Measurements from ENCODE around the gene NUFIP1. TPM values are rescaled to one million over a fixed set of nuclear protein-coding genes. Genes with fewer than 3 reads are reported as not detected.
"Not testable (repeated sequence)": the region's sequence is repeated elsewhere in the genome, so short reads cannot be mapped to it uniquely, and the experiment has no call there.

Gene NUFIP1
- total RNA-seq, 1 donor from 2014 or later, result 3.1 TPM

DNA sequence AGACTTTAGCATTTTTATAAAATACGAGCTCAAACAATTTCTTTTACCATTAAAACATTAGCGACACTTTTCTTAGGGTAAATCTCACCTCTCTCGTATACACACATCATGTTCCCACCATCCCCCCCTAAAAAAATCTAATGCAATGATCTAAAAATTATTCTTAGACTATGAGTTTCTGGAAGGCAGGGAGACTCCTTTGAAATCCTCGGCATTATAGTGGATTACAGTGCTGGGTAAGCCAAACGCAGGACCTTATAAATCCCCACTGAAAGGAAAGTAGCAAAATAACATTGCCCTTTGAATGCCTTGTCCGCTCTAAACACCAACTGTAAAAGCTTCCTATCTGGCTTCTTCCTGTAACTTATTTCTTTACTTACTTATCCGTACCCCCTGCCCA, 35.0 kb downstream of the NUFIP1 start:
- no peaks in the 10 kb centered on the region for H3K9me3 ChIP-seq (replicated peaks)
- peaks cover 13% of the 10 kb centered on the region for H3K36me3 ChIP-seq
- peaks cover 10% of the 10 kb centered on the region for H3K4me1 ChIP-seq
- H3K4me3 ChIP-seq, result no peak overlapping the region
- intact Hi-C loops (cut with micrococcal nuclease), result no loop called here
- DNase-seq, result no peak
- TF ChIP-seq, protein P1, sequence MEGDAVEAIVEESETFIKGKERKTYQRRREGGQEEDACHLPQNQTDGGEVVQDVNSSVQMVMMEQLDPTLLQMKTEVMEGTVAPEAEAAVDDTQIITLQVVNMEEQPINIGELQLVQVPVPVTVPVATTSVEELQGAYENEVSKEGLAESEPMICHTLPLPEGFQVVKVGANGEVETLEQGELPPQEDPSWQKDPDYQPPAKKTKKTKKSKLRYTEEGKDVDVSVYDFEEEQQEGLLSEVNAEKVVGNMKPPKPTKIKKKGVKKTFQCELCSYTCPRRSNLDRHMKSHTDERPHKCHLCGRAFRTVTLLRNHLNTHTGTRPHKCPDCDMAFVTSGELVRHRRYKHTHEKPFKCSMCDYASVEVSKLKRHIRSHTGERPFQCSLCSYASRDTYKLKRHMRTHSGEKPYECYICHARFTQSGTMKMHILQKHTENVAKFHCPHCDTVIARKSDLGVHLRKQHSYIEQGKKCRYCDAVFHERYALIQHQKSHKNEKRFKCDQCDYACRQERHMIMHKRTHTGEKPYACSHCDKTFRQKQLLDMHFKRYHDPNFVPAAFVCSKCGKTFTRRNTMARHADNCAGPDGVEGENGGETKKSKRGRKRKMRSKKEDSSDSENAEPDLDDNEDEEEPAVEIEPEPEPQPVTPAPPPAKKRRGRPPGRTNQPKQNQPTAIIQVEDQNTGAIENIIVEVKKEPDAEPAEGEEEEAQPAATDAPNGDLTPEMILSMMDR (IDR thresholded peaks at IDR 0.05; ENCODE audit: borderline replicate concordance), result no peak
- no peak overlapping the region for H3K27ac ChIP-seq (replicated peaks)
- H3K27me3 ChIP-seq (ENCODE audit: low read depth), result no peaks in the 10 kb centered on the region

DNA sequence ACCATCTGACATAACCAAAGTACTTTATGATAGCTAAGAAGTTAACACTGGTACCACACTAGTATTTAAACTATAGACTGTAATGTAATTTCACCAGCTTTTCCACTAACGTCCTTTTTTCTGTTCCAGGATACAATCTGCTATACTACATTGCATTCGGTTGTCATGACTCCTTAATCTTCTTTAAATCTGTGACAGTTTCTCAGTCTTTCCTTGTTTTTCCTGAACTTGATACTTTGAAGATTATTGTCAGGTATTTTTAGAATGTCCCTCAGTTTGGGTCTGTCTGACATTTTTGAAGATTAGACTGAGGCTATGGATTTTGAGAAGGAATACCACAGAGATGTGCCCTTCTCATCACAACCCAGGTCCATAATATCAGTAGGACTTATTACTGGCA, 36.6 kb downstream of the NUFIP1 start:
- Histone ChIP-seq H3K36me3 (peaks cover 4% of the 10 kb centered on the region), H3K4me3 (no peak overlapping the region), H3K9me3 (replicated peaks) (no peaks in the 10 kb centered on the region), H3K4me1 (peaks cover 10% of the 10 kb centered on the region), H3K27me3 (ENCODE audit: low read depth) (no peaks in the 10 kb centered on the region), H3K27ac (replicated peaks) (no peak overlapping the region)
- TF ChIP-seq, protein P1 (IDR thresholded peaks at IDR 0.05; ENCODE audit: borderline replicate concordance), result no peak
- no peak for DNase-seq
- intact Hi-C loops (cut with micrococcal nuclease), result no loop called here

DNA sequence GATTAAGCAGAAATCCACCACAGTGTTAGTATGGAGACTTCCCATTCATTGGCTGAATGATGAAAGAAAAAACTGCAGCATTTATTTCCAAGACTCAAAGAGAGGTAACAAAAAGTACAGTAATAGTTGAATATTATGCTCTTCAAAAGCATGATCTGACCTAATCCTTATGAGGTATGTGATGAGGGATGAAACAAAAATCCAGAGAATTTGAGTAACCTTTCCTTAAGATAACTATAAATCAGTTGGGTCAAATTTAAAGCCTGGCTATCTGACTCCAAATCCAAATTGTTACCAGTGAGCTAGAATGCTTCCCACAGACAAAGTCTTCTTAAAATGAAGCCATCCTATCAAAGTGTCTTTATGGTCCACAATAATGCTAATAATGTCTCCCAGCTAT, 38.1 kb downstream of the NUFIP1 start:
- Histone ChIP-seq H3K9me3 (replicated peaks) (no peaks in the 10 kb centered on the region), H3K4me1 (peaks cover 10% of the 10 kb centered on the region), H3K27ac (replicated peaks) (no peak overlapping the region), H3K27me3 (ENCODE audit: low read depth) (no peaks in the 10 kb centered on the region), H3K4me3 (no peak overlapping the region), H3K36me3 (peaks cover 4% of the 10 kb centered on the region)
- no peak for DNase-seq
- TF ChIP-seq, protein P1 (IDR thresholded peaks at IDR 0.05; ENCODE audit: borderline replicate concordance), result no peak
- intact Hi-C loops (cut with micrococcal nuclease), result no loop called here

DNA sequence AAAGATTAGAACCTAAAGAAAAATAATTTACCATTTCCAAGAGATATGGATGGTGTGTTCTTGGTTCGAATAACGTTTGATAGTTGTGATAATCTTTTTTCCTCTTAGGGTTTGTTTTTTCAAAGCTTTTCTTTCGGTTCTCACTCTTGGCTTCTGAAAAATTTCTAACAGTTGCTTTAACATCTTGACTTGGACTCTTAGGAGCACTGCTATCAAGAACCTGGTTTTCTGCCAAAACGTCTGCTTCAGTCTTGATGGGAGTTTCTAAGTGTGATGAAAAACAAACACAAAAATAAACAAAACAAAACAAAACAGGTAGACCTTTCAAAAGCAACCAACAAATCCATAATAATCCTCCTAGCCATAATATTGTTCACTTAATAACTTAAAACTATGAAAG, 45.9 kb downstream of the NUFIP1 start:
- H3K4me3 ChIP-seq; H3K27ac ChIP-seq (replicated peaks); H3K27me3 ChIP-seq (ENCODE audit: low read depth); H3K36me3 ChIP-seq; H3K9me3 ChIP-seq (replicated peaks); H3K4me1 ChIP-seq; DNase-seq; intact Hi-C loops (cut with micrococcal nuclease): not testable (repeated sequence)

DNA sequence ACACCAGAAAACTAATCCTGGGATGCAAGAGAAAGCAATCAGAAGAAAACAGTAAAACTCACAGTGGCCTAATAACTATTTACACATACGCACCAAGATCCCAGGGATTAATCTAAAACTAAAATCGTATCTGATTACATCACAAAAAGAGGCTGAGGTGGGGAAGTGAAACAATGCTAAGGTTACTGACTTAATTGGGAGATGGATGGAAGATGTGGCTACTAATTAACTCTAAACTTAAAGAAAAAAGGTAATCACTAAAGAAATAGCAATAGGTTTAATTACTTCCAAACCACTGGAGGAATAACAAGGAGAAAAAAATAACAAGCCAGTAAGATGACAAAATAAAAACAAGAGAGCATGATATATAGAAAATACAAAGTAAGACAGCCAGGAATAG, 50.4 kb downstream of the NUFIP1 start:
- no peak for DNase-seq
- Histone ChIP-seq H3K9me3 (replicated peaks) (no peaks in the 10 kb centered on the region), H3K4me1 (peaks cover 12% of the 10 kb centered on the region), H3K27ac (replicated peaks) (no peak overlapping the region), H3K4me3 (no peak overlapping the region), H3K36me3 (peaks cover 9% of the 10 kb centered on the region), H3K27me3 (ENCODE audit: low read depth) (no peaks in the 10 kb centered on the region)
- intact Hi-C loops (cut with micrococcal nuclease), result no loop called here
- TF ChIP-seq, protein P1 (IDR thresholded peaks at IDR 0.05; ENCODE audit: borderline replicate concordance), result no peak

DNA sequence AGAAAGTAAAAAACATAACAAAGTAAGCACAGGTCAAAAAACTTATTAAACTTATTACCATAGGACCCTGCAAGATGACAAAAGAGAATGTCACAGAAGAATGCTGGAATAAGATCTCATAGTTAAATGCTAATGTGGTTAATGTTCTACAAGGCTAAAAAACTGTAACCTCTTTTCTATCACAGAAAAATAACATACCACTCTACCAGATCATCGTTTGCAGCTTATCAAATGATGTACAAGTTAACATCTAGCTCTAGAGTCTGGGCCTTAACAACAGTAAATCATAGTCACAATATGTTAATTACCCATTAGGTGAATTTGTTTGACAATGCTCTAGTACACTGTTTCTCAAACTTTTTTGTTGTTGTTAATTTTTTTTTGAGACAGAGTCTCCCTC, 53.0 kb downstream of the NUFIP1 start:
- TF ChIP-seq, protein P1 (IDR thresholded peaks at IDR 0.05; ENCODE audit: borderline replicate concordance), result no peak
- Histone ChIP-seq H3K4me1 (peaks cover 24% of the 10 kb centered on the region), H3K27ac (replicated peaks) (no peak overlapping the region), H3K9me3 (replicated peaks) (no peaks in the 10 kb centered on the region), H3K4me3 (no peak overlapping the region), H3K27me3 (ENCODE audit: low read depth) (no peaks in the 10 kb centered on the region), H3K36me3 (no peaks in the 10 kb centered on the region)
- intact Hi-C loops (cut with micrococcal nuclease), result no loop called here
- DNase-seq, result no peak
